ENCODE measurements around the gene CD40.

CD40 gene

DNA sequence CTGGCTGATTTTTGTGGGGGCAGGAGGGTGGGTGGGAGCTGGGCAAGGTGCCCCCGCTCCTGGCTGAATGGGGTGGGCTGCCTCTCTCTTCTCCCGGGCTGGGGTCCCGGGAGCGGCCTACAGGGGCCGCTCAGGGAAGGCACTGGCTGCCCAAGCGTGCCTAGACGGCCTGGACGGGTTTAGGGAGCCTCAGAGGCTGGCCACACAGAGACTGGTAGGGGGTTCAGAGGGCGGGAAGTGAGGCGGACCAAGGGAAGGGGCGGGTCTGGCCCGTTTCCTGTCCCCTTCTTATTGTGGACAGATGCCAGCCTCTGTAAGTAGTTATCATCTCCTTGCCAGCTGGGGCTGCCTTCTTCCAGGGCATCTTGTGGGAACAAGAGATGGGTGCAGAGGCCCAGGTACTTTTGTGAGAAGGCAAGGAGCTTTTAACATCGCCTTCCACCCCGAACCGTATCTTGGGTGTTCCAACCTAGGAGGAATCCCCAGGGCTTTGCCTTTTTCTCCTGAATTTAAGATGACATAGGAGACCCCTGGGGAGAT lies 437 bp downstream of the CD40 start:
- no peak for DNase-seq (ENCODE audit: low read depth)
- TF ChIP-seq MYC (IDR thresholded peaks at IDR 0.05; ENCODE audit: low read depth, low read length), result no peak
- TF ChIP-seq, protein P1, sequence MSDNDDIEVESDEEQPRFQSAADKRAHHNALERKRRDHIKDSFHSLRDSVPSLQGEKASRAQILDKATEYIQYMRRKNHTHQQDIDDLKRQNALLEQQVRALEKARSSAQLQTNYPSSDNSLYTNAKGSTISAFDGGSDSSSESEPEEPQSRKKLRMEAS (IDR thresholded peaks at IDR 0.05; ENCODE audit: low read depth, low read length), result no peak
- TF ChIP-seq, protein P2, sequence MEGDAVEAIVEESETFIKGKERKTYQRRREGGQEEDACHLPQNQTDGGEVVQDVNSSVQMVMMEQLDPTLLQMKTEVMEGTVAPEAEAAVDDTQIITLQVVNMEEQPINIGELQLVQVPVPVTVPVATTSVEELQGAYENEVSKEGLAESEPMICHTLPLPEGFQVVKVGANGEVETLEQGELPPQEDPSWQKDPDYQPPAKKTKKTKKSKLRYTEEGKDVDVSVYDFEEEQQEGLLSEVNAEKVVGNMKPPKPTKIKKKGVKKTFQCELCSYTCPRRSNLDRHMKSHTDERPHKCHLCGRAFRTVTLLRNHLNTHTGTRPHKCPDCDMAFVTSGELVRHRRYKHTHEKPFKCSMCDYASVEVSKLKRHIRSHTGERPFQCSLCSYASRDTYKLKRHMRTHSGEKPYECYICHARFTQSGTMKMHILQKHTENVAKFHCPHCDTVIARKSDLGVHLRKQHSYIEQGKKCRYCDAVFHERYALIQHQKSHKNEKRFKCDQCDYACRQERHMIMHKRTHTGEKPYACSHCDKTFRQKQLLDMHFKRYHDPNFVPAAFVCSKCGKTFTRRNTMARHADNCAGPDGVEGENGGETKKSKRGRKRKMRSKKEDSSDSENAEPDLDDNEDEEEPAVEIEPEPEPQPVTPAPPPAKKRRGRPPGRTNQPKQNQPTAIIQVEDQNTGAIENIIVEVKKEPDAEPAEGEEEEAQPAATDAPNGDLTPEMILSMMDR (IDR thresholded peaks at IDR 0.05; ENCODE audit: low read depth, low read length), result no peak
- no peak for TF ChIP-seq POLR2A (IDR thresholded peaks at IDR 0.05; ENCODE audit: extremely low read depth, insufficient read length)
- no peak overlapping the region for H3K4me3 ChIP-seq (ENCODE audit: low read depth, low read length)

DNA sequence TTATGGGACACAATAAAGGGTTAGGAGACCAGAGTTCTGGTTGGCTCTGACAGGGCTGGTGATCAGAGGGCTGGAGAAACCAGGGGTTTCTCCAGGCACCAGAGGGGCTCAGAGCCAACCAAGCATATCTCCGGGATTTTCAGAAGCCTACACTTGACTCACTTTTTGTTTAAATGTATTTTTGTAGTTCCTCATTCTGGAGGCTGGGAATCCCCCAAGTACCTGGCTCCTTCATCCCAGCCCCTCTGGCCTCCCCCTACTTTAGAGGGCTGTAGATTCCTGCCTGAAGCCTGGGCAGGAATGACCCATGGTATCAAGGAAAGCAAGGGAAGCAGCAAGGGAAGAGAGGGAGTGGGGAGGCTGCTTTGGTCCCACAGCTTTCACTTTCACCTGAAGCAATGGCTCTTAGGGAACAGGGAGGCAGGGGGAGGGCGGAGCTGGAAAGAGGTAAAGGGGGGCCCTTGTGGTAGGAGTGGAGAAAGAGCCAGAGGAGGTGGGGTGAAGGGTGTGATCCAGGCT lies 973 bp downstream of the CD40 start:
- TF ChIP-seq, protein P1 (IDR thresholded peaks at IDR 0.05; ENCODE audit: low read depth, low read length), result no peak
- TF ChIP-seq POLR2A (IDR thresholded peaks at IDR 0.05; ENCODE audit: extremely low read depth, insufficient read length) (no peak), MYC (IDR thresholded peaks at IDR 0.05; ENCODE audit: low read depth, low read length) (no peak)
- TF ChIP-seq, protein P2 (IDR thresholded peaks at IDR 0.05; ENCODE audit: low read depth, low read length), result no peak
- DNase-seq (ENCODE audit: low read depth), result no peak
- H3K4me3 ChIP-seq (ENCODE audit: low read depth, low read length), result no peak overlapping the region

DNA sequence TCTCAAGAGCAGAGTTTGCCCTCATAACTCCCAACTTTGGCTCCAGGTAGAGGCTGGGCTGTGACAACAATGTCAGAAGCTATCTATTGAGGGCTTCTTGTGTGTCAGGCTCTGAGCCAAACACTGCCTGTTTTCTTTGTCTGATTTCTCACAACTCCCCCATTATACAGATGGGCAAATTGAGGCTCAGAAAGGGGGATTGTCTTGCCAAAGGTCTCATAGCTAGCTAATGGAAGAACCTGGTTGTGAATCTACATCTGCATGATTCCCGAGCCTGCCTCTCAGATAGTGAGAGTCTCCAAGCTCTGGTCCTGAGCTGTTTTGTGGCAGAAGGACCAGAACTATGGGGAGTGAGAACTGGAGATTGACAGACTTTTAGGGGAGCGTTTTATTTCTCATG lies 1.4 kb downstream of the CD40 start:
- H3K4me3 ChIP-seq (ENCODE audit: low read depth, low read length), result no peak overlapping the region
- no peak for DNase-seq (ENCODE audit: low read depth)

DNA sequence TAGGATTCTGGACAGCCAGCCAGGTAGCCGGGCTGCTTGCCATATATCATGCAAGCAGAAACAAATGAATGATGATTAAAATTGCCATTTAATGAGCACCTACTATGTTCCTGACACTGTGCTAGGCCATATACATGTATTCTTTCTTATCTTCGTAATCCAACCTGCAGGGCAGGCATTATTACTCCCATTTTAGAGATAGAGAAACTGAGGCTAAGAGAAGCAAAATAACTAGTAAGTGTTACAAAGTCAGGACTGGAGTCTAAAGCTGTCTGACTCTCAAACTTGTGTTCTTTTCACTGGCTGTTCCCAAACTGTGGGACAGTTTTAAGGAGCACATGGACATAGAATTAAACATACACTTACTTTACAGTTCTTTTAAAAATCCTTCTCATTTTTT lies 2.0 kb downstream of the CD40 start:
- no peak for DNase-seq (ENCODE audit: low read depth)
- TF ChIP-seq POLR2A (IDR thresholded peaks at IDR 0.05; ENCODE audit: extremely low read depth, insufficient read length) (no peak), MYC (IDR thresholded peaks at IDR 0.05; ENCODE audit: low read depth, low read length) (no peak)
- TF ChIP-seq, protein P2 (IDR thresholded peaks at IDR 0.05; ENCODE audit: low read depth, low read length), result no peak
- TF ChIP-seq, protein P1 (IDR thresholded peaks at IDR 0.05; ENCODE audit: low read depth, low read length), result no peak
- no peak overlapping the region for H3K4me3 ChIP-seq (ENCODE audit: low read depth, low read length)

More for the DNA sequence above, 1.4 kb downstream of the CD40 start:
- TF ChIP-seq, protein P1 (IDR thresholded peaks at IDR 0.05; ENCODE audit: low read depth, low read length), result no peak
- no peak for TF ChIP-seq MYC (IDR thresholded peaks at IDR 0.05; ENCODE audit: low read depth, low read length)
- no peak for TF ChIP-seq POLR2A (IDR thresholded peaks at IDR 0.05; ENCODE audit: extremely low read depth, insufficient read length)

DNA sequence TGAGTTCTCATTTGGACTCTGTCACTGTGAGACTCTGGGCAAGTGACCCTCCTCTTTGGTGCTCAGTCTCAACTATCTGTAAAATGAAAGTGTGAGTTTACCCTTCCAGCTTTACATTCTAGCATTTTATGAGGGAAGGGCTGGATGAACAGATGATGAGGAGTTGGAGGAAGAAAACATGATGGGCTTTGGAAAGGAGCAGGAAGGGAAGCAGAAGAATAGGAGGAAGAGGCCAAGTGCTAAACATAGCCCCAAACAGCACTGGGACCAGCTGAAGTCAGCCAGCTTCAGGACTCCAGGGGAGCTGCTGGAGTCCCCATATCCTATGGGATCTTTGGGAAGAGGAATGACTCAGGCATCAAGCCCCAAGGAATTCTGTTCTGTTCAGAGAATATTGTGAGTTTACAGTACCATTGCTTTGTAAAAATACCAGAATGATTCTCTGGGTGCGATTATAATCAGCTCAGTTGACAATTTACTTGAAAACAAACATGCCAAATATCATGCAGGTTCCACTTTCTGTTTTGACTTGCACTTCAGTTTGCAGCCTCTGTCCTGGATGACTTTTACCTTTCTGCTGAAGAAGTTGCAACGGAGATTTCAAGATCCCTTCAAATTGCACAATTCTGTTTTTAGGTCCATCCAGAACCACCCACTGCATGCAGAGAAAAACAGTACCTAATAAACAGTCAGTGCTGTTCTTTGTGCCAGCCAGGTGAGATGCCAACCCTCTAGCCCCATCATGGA lies 3.2 kb downstream of the CD40 start:
- TF ChIP-seq, protein P1 (IDR thresholded peaks at IDR 0.05; ENCODE audit: low read depth, low read length), result no peak
- no peak overlapping the region for H3K4me3 ChIP-seq (ENCODE audit: low read depth, low read length)
- DNase-seq (ENCODE audit: low read depth), result no peak

DNA sequence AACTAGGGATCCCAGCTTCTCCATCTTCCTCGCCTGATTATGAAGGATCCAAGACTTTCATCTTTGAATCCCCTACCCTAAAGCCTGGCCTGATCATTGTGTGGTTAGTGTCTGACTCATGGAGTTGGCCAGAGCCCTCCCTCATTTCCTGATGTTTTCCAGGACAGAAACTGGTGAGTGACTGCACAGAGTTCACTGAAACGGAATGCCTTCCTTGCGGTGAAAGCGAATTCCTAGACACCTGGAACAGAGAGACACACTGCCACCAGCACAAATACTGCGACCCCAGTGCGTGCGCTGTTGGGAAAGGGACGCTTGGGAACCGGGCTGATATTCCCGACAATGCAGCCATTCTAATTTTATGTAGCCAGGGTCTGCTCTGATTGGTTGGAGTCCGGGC lies 4.0 kb downstream of the CD40 start:
- no peak overlapping the region for H3K4me3 ChIP-seq (ENCODE audit: low read depth, low read length)
- TF ChIP-seq, protein P1 (IDR thresholded peaks at IDR 0.05; ENCODE audit: low read depth, low read length), result no peak
- TF ChIP-seq, protein P2 (IDR thresholded peaks at IDR 0.05; ENCODE audit: low read depth, low read length), result no peak
- no peak for TF ChIP-seq MYC (IDR thresholded peaks at IDR 0.05; ENCODE audit: low read depth, low read length)
- TF ChIP-seq POLR2A (IDR thresholded peaks at IDR 0.05; ENCODE audit: extremely low read depth, insufficient read length), result no peak
- DNase-seq (ENCODE audit: low read depth), result no peak

All from NB4 (cell line).